Raji (cell line): Measurements from ENCODE around the gene SEMA3F.

Experiments
- POLR2A ChIP-seq: IDR thresholded peaks from 2 replicates; pipeline ENCODE4 v1.6.1; 2011; ENCODE audit warnings: low read depth, low read length, control low read depth; ENCODE audit not compliant: insufficient read depth

SEMA3F gene

GRCh38 chr3:50204804-50205412 is 49.8 kb downstream of the SEMA3F start, which contains the start of gene SLC38A3:
SLC38A3 (plus strand) TSS chr3:50205271; CDS start chr3:50214200, 8,929 bp downstream.
- TF ChIP-seq POLR2A = no peak

DNA sequence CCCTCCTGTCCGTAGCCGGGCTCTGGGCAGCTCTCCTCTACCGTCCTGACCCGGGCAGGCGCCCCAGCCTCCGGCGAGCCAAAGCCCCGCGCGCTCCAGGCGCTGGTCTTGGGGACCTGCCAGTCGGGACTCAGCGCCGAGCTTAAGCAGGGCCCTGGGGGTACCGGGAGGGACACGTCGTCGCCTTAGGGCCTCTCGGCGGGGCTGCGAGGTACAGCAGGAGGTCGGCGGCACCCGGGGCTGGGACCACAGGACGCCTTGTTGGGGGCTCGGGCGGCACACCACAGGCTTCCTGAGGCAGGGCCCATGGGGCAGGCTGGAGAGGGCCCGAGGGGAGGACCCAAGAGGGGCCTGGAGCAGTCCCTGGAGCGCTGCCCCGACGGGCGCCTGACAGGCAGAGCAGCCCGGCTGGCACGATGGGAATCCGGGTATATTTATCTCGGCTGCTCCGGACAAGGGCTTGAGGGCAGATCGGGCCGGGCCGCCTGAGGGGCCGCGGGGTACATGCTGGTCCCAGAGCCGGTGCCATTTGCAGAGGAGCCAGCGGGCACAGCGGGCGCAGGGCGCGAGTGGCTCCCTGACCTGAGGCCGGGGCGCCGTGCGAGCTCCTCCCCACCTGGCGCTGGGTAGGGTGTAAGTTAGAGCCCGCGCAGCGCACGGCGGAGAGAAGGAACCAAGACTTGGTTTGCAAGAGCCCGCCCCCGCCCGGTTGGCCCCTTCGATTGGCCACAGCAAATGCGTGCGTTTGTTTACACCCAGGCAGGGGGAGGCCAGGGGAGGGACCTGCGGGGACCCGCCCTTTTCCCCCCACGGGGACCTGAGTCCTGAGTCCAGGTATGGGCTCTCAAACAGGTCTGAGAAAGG is 50.5 kb downstream of the SEMA3F start:
- no peak for TF ChIP-seq POLR2A

DNA sequence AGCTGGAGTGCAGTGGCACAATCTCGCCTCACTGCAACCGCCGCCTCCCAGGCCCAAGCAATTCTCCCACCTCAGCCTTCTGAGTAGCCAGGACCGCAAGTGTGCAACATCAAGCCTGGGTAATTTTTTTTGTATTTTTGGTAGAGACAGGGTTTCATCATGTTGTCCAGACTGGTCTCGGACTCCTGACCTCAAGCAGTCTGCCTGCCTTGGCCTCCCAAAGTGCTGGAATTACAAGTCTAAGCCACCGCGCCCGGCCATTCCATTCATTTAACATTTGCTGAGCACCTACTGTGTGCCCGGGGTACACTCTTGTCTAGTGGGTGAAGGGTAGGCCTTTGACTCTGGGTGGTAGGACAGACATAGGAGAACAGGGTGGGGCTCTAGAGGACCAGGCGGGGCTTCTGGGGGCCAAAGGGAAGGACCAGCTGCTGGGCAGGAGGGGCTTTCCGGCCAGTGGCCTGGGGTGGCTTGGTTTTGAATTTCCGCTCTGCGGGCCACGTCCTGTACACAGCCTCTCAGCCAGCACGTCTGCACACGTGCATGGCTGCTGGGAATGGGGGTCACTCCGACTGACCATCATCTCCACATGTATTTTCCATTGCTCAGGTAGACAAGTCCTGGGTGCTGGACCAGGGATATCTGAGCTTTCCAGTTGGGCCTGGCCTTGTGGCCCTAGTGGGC is 52.4 kb downstream of the SEMA3F start:
- TF ChIP-seq POLR2A = no peak

DNA sequence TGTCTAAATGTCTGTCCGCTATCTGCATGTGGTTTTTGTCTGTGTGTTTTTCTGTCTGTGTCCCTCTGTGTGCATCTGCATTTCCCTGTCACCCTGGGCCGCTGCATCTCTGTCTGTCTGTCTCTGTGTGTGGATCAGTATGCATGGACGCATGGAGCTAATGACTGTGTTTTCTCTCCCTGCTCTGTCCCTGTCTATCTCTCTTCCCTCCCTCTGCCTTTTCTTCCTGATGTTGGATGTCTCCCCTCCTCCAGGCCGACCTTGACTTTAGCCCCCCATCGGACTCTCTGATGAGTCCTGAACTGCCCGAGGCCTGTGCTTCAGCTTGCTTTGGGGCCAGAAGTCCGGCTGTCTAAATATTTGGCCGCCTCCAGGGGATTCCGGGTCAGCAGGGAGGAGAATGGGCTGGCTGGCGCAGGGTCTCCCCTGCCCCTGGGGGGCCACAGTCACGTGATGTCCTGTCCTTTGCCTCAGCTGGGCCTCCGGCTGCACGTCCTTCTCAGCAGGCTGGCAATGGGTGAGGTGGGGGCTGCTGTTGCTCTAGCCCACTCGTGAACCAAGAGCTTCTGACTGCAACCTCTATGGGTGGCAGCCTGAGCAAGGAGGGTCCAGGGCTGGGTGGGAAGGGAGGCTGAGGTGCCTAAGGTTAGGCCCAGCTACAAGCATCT is 53.7 kb downstream of the SEMA3F start:
- TF ChIP-seq POLR2A = no peak

DNA sequence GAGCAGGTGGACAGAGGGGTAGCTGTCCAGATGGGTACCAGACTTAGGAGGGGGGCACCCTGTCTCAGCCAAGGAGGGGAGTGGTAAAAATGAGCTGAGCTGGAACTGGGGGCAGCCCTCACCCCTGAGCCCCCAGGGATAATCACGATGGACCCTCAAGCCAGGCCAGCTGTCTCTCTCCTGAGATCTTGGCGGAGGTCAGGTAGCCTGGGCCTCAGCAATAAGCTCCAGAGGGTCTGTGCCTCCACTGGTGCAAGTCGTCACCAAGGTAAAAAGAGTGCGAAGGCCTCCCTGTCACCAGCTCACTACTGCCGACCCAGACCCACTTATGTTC is 55.0 kb downstream of the SEMA3F start:
- no peak for TF ChIP-seq POLR2A

DNA sequence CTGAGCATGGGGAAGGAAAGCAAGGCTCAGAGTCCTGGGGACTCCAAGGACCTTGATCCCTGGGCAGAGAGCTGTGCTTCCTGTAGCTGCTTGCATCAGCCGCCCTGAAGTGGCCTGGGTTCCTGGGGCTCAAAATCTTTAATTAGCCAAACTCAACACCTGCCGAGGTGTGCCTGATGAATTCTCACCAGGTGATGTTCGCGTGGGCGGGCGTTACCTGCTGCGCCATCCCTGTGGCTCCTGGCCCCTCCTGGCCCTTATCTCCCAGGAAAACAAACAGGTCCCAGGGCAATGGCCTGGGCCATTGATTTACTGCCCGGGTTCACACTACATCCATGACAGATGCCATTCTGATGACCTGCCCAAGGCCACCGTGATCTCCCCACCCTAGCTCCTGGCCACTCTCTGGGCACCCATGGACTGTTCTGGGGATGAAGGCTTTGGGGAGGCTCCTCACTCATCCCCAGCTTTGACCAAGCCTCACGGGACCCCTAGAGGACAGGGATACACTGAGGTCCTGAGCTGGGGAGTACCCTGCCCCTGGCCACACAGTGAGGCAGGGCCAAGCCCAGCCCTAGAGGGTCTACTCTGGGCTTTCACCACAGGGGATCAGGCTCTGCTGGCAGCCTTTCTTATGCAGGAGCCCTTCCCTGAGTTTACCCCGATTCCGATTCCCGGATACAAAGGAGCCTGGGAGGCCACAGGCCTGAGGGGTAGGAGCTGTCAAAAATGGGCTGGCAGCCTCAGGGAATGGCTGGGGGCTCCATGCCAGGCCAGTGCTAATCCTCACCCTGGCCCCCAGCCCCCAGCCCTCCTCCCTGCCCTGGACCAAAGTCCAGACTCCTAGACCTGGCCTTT is 55.6 kb downstream of the SEMA3F start:
- TF ChIP-seq POLR2A = no peak

GRCh38 chr3:50211930-50212329 is 56.8 kb downstream of the SEMA3F start:
- no peak for TF ChIP-seq POLR2A

DNA sequence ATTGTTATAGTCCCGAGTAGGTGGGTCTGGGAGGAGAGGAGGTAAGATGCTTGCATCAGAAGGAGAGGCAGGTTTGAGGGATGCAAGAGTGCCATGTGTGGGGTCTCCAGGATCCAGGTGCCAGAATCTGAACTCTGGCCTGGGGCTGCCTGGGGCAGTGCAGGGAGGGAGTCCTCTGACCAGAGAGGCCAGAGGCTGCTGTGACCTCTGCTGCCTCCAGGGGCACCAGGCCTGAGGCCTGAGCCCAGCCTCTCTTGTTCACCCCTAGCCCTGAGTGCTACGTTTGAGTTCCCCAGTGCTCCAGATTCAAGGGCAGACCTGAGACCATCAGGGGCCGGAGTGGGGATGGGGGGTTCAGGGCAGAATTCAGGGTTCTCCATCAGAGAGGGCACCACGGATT is 57.4 kb downstream of the SEMA3F start:
- no peak for TF ChIP-seq POLR2A

DNA sequence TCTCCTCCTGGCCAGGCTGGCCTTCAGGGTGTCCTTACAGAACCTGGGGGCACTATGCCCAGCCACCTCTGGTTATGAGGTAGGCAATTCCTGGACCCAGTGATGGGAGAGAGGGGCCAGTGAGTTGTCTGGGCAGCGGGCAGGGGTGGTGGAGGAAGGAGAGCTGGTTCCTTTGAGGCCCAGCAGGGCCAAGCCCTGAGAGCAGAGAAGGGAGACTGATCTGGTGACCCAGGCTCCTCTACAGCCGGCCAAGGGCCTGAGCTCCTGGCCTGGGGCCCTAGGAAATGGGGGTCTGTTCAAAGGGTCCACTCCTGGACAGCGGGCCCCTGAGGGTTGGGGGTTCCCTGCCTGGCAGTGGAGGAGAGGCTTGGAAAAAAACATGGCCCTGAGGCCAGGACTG is 57.8 kb downstream of the SEMA3F start:
- no peak for TF ChIP-seq POLR2A

DNA sequence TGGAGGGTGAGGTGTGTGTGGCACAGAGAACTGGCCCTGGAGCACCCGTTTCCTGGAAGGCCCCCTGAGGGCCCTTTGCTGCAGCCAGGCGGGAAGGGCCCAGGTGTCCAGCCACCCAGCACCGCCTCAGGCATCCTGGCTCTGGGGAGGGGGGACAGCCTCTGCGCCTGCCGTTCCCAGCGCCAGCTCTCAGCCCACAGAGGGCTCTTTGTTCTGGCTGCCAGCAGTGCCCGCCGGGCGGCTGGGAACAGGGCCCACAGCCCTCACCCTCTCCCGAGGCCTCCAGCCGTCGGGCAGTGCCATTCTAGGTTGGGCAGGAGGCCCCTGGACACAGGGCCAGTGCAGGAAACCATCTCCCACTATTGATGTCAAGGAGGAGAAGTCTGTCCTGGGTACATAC is 58.2 kb downstream of the SEMA3F start:
- no peak for TF ChIP-seq POLR2A

GRCh38 chr3:50214824-50215223 is 59.7 kb downstream of the SEMA3F start:
- no peak for TF ChIP-seq POLR2A

- no peak for TF ChIP-seq POLR2A
Observed at GRCh38 chr3:50215529-50215928, 60.4 kb downstream of the SEMA3F start.

DNA sequence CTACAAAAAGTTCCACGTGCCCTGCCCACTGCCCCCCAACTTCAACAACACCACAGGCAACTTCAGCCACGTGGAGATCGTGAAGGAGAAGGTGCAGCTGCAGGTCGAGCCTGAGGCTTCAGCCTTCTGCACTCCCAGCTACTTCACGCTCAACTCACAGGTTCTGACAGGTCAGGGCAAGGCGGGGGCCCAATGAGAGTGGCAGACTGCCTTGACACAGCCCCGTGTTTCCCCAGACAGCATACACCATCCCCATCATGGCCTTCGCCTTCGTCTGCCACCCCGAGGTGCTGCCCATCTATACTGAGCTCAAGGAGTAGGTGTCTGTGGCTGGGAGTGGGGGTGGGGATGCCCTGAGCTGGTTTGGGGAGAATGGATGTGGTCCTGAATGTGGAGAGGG is 62.6 kb downstream of the SEMA3F start:
- no peak for TF ChIP-seq POLR2A

GRCh38 chr3:50218448-50218847 is 63.3 kb downstream of the SEMA3F start:
- no peak for TF ChIP-seq POLR2A

- no peak for TF ChIP-seq POLR2A
Observed at GRCh38 chr3:50219285-50219684, 64.2 kb downstream of the SEMA3F start.
